ENCODE data around the gene CXCL11. TPM values are rescaled to one million over a fixed set of nuclear protein-coding genes. Genes with fewer than 3 reads are reported as not detected.
"Not testable (repeated sequence)": the region's sequence is repeated elsewhere in the genome, so short reads cannot be mapped to it uniquely, and the experiment has no call there.

The CXCL11 gene
- total and polyA plus RNA-seq, 9 donors, result 0.18 to 1.1 (median 0.57) TPM; not detected in 6

- H3K27me3 ChIP-seq, result no peaks in the 10 kb centered on the region
- H3K9me3 ChIP-seq, result no peaks in the 10 kb centered on the region
- no peak for TF ChIP-seq EP300 (IDR thresholded peaks at IDR 0.05)
- intact Hi-C loops (cut with DNase I), result loop anchor here in 1 of 4 donors (10.0 kb wide), 1 partner anchor 491 kb away; no protein-coding TSS in a partner anchor
- WGBS, 3 donors, result 78 to 81% (median 80%) methylated on average over 3 of the region's 3 CpGs
- no peak overlapping the region for H3K4me3 ChIP-seq
- DNase-seq, result no peak
- no peaks in the 10 kb centered on the region for H3K4me1 ChIP-seq (ENCODE audit: insufficient read depth)
- no peaks in the 10 kb centered on the region for H3K36me3 ChIP-seq
- H3K27ac ChIP-seq, result no peak overlapping the region
These were observed 32.2 kb downstream of the CXCL11 start for GRCh38 chr4:76003620-76004019.

- intact Hi-C loops (cut with DNase I), result loop anchor here in 1 of 4 donors (10.0 kb wide), 1 partner anchor 492 kb away; no protein-coding TSS in a partner anchor
- TF ChIP-seq POLR2A (IDR thresholded peaks at IDR 0.05) (no peak), CTCF (IDR thresholded peaks at IDR 0.05) (no peak), EP300 (IDR thresholded peaks at IDR 0.05) (no peak)
- 55 to 76% (median 65%) methylated on average over 2 of the region's 2 CpGs for whole genome bisulfite sequencing, 3 donors
These were observed 32.8 kb downstream of the CXCL11 start for GRCh38 chr4:76003035-76003434.

GRCh38 chr4:76002176-76002575 is 33.7 kb downstream of the CXCL11 start:
- TF ChIP-seq EP300 (IDR thresholded peaks at IDR 0.05) (no peak), POLR2A (IDR thresholded peaks at IDR 0.05) (no peak), CTCF (IDR thresholded peaks at IDR 0.05) (no peak)
- Histone ChIP-seq H3K36me3 (no peaks in the 10 kb centered on the region), H3K4me3 (no peak overlapping the region), H3K27me3 (no peaks in the 10 kb centered on the region), H3K4me1 (ENCODE audit: insufficient read depth) (no peaks in the 10 kb centered on the region), H3K27ac (no peak overlapping the region), H3K9me3 (no peaks in the 10 kb centered on the region)
- 75 to 85% (median 81%) methylated on average over 4 of the region's 4 CpGs for WGBS, 3 donors
- intact Hi-C loops (cut with DNase I), result loop anchor here in 1 of 4 donors (10.0 kb wide), 1 partner anchor 493 kb away; no protein-coding TSS in a partner anchor
- DNase-seq, result no peak

More at GRCh38 chr4:76003035-76003434, 32.8 kb downstream of the CXCL11 start:
- Histone ChIP-seq H3K4me3 (no peak overlapping the region), H3K27me3 (no peaks in the 10 kb centered on the region), H3K27ac (no peak overlapping the region), H3K4me1 (ENCODE audit: insufficient read depth) (no peaks in the 10 kb centered on the region), H3K36me3 (no peaks in the 10 kb centered on the region), H3K9me3 (no peaks in the 10 kb centered on the region)
- DNase-seq, result no peak

GRCh38 chr4:76001700-76002099 is 34.2 kb downstream of the CXCL11 start:
- Histone ChIP-seq H3K9me3 (no peaks in the 10 kb centered on the region), H3K36me3 (no peaks in the 10 kb centered on the region), H3K4me3 (no peak overlapping the region), H3K4me1 (ENCODE audit: insufficient read depth) (no peaks in the 10 kb centered on the region), H3K27me3 (no peaks in the 10 kb centered on the region), H3K27ac (no peak overlapping the region)
- no peak for TF ChIP-seq CTCF (IDR thresholded peaks at IDR 0.05)
- TF ChIP-seq POLR2A (IDR thresholded peaks at IDR 0.05), result no peak
- no peak for TF ChIP-seq EP300 (IDR thresholded peaks at IDR 0.05)
- 39 to 48% (median 42%) methylated on average over 7 of the region's 7 CpGs for WGBS, 3 donors
- DNase-seq, result no peak
- intact Hi-C loops (cut with DNase I), result loop anchor here in 1 of 4 donors (10.0 kb wide), 1 partner anchor 493 kb away; no protein-coding TSS in a partner anchor

GRCh38 chr4:76000279-76000678 is 35.6 kb downstream of the CXCL11 start:
- DNase-seq, result no peak
- TF ChIP-seq CTCF (IDR thresholded peaks at IDR 0.05) (no peak), POLR2A (IDR thresholded peaks at IDR 0.05) (no peak), EP300 (IDR thresholded peaks at IDR 0.05) (no peak)
- Histone ChIP-seq H3K9me3 (no peaks in the 10 kb centered on the region), H3K4me3 (no peak overlapping the region), H3K4me1 (ENCODE audit: insufficient read depth) (no peaks in the 10 kb centered on the region), H3K27ac (no peak overlapping the region), H3K27me3 (no peaks in the 10 kb centered on the region), H3K36me3 (no peaks in the 10 kb centered on the region)
- intact Hi-C loops (cut with DNase I), result loop anchor here in 1 of 4 donors (10.0 kb wide), 1 partner anchor 495 kb away; no protein-coding TSS in a partner anchor
- 87 to 100% (median 93%) methylated on average over 1 of the region's 1 CpG for WGBS, 3 donors

GRCh38 chr4:75998525-75999147 is 37.2 kb downstream of the CXCL11 start:
- H3K27ac ChIP-seq; H3K36me3 ChIP-seq; DNase-seq; H3K27me3 ChIP-seq; H3K4me3 ChIP-seq; H3K4me1 ChIP-seq (ENCODE audit: insufficient read depth); H3K9me3 ChIP-seq: not testable (repeated sequence)
- intact Hi-C loops (cut with DNase I), result loop anchor here in 2 of 4 donors (10.0 kb wide), 2 partner anchors 66 to 506 kb away; no protein-coding TSS in a partner anchor
- WGBS, 3 donors, result 87 to 97% (median 94%) methylated on average over 2 of the region's 2 CpGs
